ENCODE measurements around the gene NTRK1. TPM values are rescaled to one million over a fixed set of nuclear protein-coding genes. Genes with fewer than 3 reads are reported as not detected.

The NTRK1 gene
- total RNA-seq, 6 donors from 2014 or later: 0.30 to 1.4 (median 1.2) TPM; not detected in 2

GRCh38 chr1:156813750-156814570 is 46.7 kb upstream of the NTRK1 start:
- DNase-seq (peak; percentile 72 to 93), ATAC-seq (ENCODE audit: low FRiP score in 2 of 2) (peak; percentile 82 to 83)
- Histone ChIP-seq H3K27me3 (no peaks in the 10 kb centered on the region), H3K4me1 (peaks cover 13 to 20% (median 18%) of the 10 kb centered on the region in 4 donors), H3K27ac (peak overlapping the region in 3 of 4 donors; percentile 14 to 86 (median 81)), H3K9me3 (no peaks in the 10 kb centered on the region), H3K36me3 (no peaks in the 10 kb centered on the region), H3K4me3 (peak overlapping the region; percentile 33 to 53 (median 43))
- WGBS, 2 donors: 28 to 63% methylated on average over 9 to 29 of the region's 60 CpGs
- TF ChIP-seq CTCF (IDR thresholded peaks at IDR 0.05) (peak; percentile 39 to 86 (median 74)), POLR2A (IDR thresholded peaks at IDR 0.05) (no peak)

GRCh38 chr1:156814571-156815260 is 45.9 kb upstream of the NTRK1 start:
- peak overlapping the region in 2 of 4 donors; percentile 50 to 53 for H3K4me3 ChIP-seq
- peak overlapping the region in 3 of 4 donors; percentile 71 to 86 (median 81) for H3K27ac ChIP-seq
- no peaks in the 10 kb centered on the region for H3K9me3 ChIP-seq
- DNase-seq (peak in 1 of 2 donors; percentile 60), ATAC-seq (ENCODE audit: low FRiP score in 2 of 2) (peak in 1 of 2 donors; percentile 3)
- WGBS, 2 donors: 76 to 78% methylated on average over 5 to 6 of the region's 7 CpGs
- H3K4me1 ChIP-seq: peaks cover 13 to 20% (median 18%) of the 10 kb centered on the region in 4 donors
- TF ChIP-seq POLR2A (IDR thresholded peaks at IDR 0.05) (no peak), EP300 (IDR thresholded peaks at IDR 0.05) (no peak), CTCF (IDR thresholded peaks at IDR 0.05) (no peak), POLR2AphosphoS5 (IDR thresholded peaks at IDR 0.05) (no peak)
- no peaks in the 10 kb centered on the region for H3K27me3 ChIP-seq
- H3K36me3 ChIP-seq: no peaks in the 10 kb centered on the region

GRCh38 chr1:156815307-156815826 is 45.3 kb upstream of the NTRK1 start:
- Histone ChIP-seq H3K36me3 (no peaks in the 10 kb centered on the region), H3K27me3 (no peaks in the 10 kb centered on the region), H3K4me3 (peak overlapping the region in 3 of 4 donors; percentile 18 to 53 (median 31)), H3K4me1 (peaks cover 13 to 20% (median 18%) of the 10 kb centered on the region in 4 donors), H3K9me3 (no peaks in the 10 kb centered on the region), H3K27ac (peak overlapping the region; percentile 70 to 86 (median 76))
- WGBS, 2 donors: 69 to 75% methylated on average over 5 of the region's 5 CpGs
- no peak for DNase-seq
- peak; percentile 20 to 88 for ATAC-seq (ENCODE audit: low FRiP score in 2 of 2)
- TF ChIP-seq EP300 (IDR thresholded peaks at IDR 0.05) (no peak), POLR2A (IDR thresholded peaks at IDR 0.05) (no peak), CTCF (IDR thresholded peaks at IDR 0.05) (no peak), POLR2AphosphoS5 (IDR thresholded peaks at IDR 0.05) (peak in 1 of 2 donors; percentile 63)

- peak overlapping the region in 3 of 4 donors; percentile 18 to 53 (median 31) for H3K4me3 ChIP-seq
- peak overlapping the region; percentile 70 to 86 (median 76) for H3K27ac ChIP-seq
These were observed 44.7 kb upstream of the NTRK1 start for GRCh38 chr1:156815961-156816422.

More at GRCh38 chr1:156815961-156816422, 44.7 kb upstream of the NTRK1 start:
- H3K27me3 ChIP-seq: no peaks in the 10 kb centered on the region
- no peaks in the 10 kb centered on the region for H3K36me3 ChIP-seq
- DNase-seq: no peak
- no peaks in the 10 kb centered on the region for H3K9me3 ChIP-seq
- ATAC-seq (ENCODE audit: low FRiP score in 2 of 2): peak in 1 of 2 donors; percentile 1
- 67 to 70% methylated on average over 7 to 10 of the region's 10 CpGs for WGBS, 2 donors
- TF ChIP-seq EP300 (IDR thresholded peaks at IDR 0.05) (no peak), POLR2A (IDR thresholded peaks at IDR 0.05) (no peak), POLR2AphosphoS5 (IDR thresholded peaks at IDR 0.05) (no peak), CTCF (IDR thresholded peaks at IDR 0.05) (no peak)
- H3K4me1 ChIP-seq: peaks cover 13 to 20% (median 18%) of the 10 kb centered on the region in 4 donors

Data from upper lobe of left lung (tissue), 6 donors.